ENCODE data around the gene DGKB.

DNA sequence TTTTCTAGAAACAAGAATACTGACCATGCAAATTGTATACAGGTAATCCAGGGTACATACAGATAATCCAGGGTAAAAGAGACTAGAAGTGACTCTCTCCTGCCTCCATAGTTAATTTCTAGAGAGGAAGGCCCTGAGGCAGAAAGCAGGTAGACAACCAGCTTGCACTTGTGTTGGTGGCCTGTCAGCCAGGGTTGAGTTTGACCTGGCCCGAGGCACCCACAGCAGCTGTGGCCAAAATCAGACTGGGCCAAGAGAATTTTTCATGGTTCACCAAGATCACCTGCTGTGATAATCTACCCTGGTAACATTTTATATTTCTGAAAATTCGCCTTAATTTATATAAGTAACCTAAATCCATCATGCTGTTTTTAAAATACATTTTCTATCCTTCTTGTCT lies 526.6 kb downstream of the DGKB start:
- TF ChIP-seq, protein P1, sequence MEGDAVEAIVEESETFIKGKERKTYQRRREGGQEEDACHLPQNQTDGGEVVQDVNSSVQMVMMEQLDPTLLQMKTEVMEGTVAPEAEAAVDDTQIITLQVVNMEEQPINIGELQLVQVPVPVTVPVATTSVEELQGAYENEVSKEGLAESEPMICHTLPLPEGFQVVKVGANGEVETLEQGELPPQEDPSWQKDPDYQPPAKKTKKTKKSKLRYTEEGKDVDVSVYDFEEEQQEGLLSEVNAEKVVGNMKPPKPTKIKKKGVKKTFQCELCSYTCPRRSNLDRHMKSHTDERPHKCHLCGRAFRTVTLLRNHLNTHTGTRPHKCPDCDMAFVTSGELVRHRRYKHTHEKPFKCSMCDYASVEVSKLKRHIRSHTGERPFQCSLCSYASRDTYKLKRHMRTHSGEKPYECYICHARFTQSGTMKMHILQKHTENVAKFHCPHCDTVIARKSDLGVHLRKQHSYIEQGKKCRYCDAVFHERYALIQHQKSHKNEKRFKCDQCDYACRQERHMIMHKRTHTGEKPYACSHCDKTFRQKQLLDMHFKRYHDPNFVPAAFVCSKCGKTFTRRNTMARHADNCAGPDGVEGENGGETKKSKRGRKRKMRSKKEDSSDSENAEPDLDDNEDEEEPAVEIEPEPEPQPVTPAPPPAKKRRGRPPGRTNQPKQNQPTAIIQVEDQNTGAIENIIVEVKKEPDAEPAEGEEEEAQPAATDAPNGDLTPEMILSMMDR (conservative IDR thresholded peaks at IDR 0.05; ENCODE audit: low read depth, low read length), result no peak
- no peak for TF ChIP-seq EZH2 (IDR thresholded peaks at IDR 0.05; ENCODE audit: borderline replicate concordance, low read depth, low read length, poor library complexity, severe bottlenecking)
